HEK293 (cell line): ENCODE measurements around the gene YAF2.

Experiments
- CTCF ChIP-seq: fragments of 450-650 bp; formaldehyde crosslinking; IDR thresholded peaks from 2 replicates; pipeline ENCODE4 v1.5.1; 2016; ENCODE audit warnings: missing biosample characterization, missing genetic modification characterization
- HOXD13 ChIP-seq: sonication (generic); formaldehyde crosslinking; IDR thresholded peaks from 2 replicates; pipeline ENCODE4 v1.8.0; 2022; ENCODE audit warnings: missing genetic modification reagents, borderline replicate concordance
- INSM2 ChIP-seq: fragments of 450-650 bp; formaldehyde crosslinking; IDR thresholded peaks from 2 replicates; pipeline ENCODE4 v1.5.1; 2016; ENCODE audit warnings: missing biosample characterization, missing genetic modification characterization
- PATZ1 ChIP-seq: fragments of 450-650 bp; formaldehyde crosslinking; IDR thresholded peaks from 2 replicates; pipeline ENCODE4 v1.5.1; 2016; ENCODE audit warnings: missing biosample characterization, missing genetic modification characterization
- RBAK ChIP-seq: fragments of 450-650 bp; formaldehyde crosslinking; IDR thresholded peaks from 2 replicates; pipeline ENCODE4 v1.5.1; 2016; ENCODE audit warnings: missing biosample characterization, missing genetic modification characterization
- SP3 ChIP-seq: fragments of 450-650 bp; formaldehyde crosslinking; IDR thresholded peaks from 2 replicates; pipeline ENCODE4 v1.5.1; 2016; ENCODE audit warnings: missing biosample characterization, missing genetic modification characterization
- SP7 ChIP-seq: fragments of 450-650 bp; formaldehyde crosslinking; IDR thresholded peaks from 2 replicates; pipeline ENCODE4 v1.5.1; 2016; ENCODE audit warnings: missing biosample characterization, missing genetic modification characterization
- ZNF148 ChIP-seq: fragments of 450-650 bp; formaldehyde crosslinking; IDR thresholded peaks from 2 replicates; pipeline ENCODE4 v1.5.0; 2017; ENCODE audit warnings: missing biosample characterization, missing genetic modification characterization, borderline replicate concordance
- ZNF157 ChIP-seq: fragments of 450-650 bp; formaldehyde crosslinking; IDR thresholded peaks from 2 replicates; pipeline ENCODE4 v1.5.1; 2016; ENCODE audit warnings: missing biosample characterization, missing genetic modification characterization
- ZNF16 ChIP-seq: fragments of 450-650 bp; formaldehyde crosslinking; IDR thresholded peaks from 2 replicates; pipeline ENCODE4 v1.5.1; 2016; ENCODE audit warnings: low read depth, missing biosample characterization, missing genetic modification characterization
- ZNF18 ChIP-seq: fragments of 450-650 bp; formaldehyde crosslinking; IDR thresholded peaks from 2 replicates; pipeline ENCODE4 v1.5.1; 2016; ENCODE audit warnings: missing biosample characterization, missing genetic modification characterization
- ZNF184 ChIP-seq: fragments of 450-650 bp; IDR thresholded peaks from 2 replicates; pipeline ENCODE4 v1.5.1; 2018; ENCODE audit warnings: missing biosample characterization, mild to moderate bottlenecking, missing genetic modification characterization
- ZNF23 ChIP-seq: fragments of 450-650 bp; formaldehyde crosslinking; IDR thresholded peaks from 2 replicates; pipeline ENCODE4 v1.5.1; 2016; ENCODE audit warnings: missing biosample characterization, missing genetic modification characterization, borderline replicate concordance
- ZNF404 ChIP-seq: fragments of 450-650 bp; formaldehyde crosslinking; IDR thresholded peaks from 2 replicates; pipeline ENCODE4 v1.5.1; 2017; ENCODE audit warnings: missing biosample characterization, missing genetic modification characterization
- ZNF423 ChIP-seq: fragments of 450-650 bp; formaldehyde crosslinking; IDR thresholded peaks from 2 replicates; pipeline ENCODE4 v1.5.1; 2016; ENCODE audit warnings: missing biosample characterization, missing genetic modification characterization
- ZNF433 ChIP-seq: fragments of 450-650 bp; formaldehyde crosslinking; IDR thresholded peaks from 2 replicates; pipeline ENCODE4 v1.5.1; 2016; ENCODE audit warnings: missing biosample characterization, missing genetic modification characterization, low read depth
- ZNF521 ChIP-seq: fragments of 450-650 bp; formaldehyde crosslinking; IDR thresholded peaks from 2 replicates; pipeline ENCODE4 v1.5.1; 2017; ENCODE audit warnings: missing biosample characterization, mild to moderate bottlenecking, missing genetic modification characterization
- ZNF548 ChIP-seq: fragments of 450-650 bp; formaldehyde crosslinking; IDR thresholded peaks from 2 replicates; pipeline ENCODE4 v1.5.1; 2016; ENCODE audit warnings: missing biosample characterization, missing genetic modification characterization
- ZNF629 ChIP-seq: fragments of 450-650 bp; formaldehyde crosslinking; IDR thresholded peaks from 2 replicates; pipeline ENCODE4 v1.5.1; 2017; ENCODE audit warnings: missing biosample characterization, missing genetic modification characterization
- ZNF670 ChIP-seq: fragments of 450-650 bp; formaldehyde crosslinking; IDR thresholded peaks from 2 replicates; pipeline ENCODE4 v1.5.1; 2016; ENCODE audit warnings: missing biosample characterization, missing genetic modification characterization, low read depth
- TF ChIP-seq, protein P1 (sequence below): fragments of 450-650 bp; formaldehyde crosslinking; conservative IDR thresholded peaks from 2 replicates; pipeline ENCODE4 v1.5.1; 2016; ENCODE audit warnings: low read depth, missing biosample characterization, missing genetic modification characterization
- TF ChIP-seq, protein P2 (sequence below): fragments of 450-650 bp; IDR thresholded peaks from 2 replicates; pipeline ENCODE4 v1.5.1; 2018; ENCODE audit warnings: missing biosample characterization, missing genetic modification characterization
- TF ChIP-seq, protein P3 (sequence below): fragments of 450-650 bp; formaldehyde crosslinking; IDR thresholded peaks from 2 replicates; pipeline ENCODE4 v1.5.1; 2016; ENCODE audit warnings: missing biosample characterization, missing genetic modification characterization

Gene YAF2

DNA sequence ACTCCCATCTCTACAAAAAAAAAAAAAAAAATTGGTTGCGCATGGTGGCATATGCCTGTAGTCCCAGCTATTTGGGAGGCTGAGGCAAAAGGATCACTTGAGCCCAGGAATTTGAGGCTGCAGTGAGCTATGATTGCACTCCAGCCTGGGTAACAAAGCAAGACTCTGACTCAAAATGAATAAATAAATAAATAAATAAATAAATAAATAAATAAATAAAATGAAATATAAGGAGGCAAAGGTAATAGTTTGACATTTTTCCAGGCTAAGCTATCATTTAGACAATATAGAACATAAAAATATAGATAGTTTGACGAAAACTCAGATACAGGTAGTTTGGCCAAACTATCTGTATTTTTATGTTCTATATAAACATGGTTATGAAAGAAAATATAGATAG is 47.4 kb upstream of the YAF2 start (continued):
- no peak for TF ChIP-seq ZNF548 (tag by site-specific recombination)
- 0 out of 2 replicates have a peak, but pooled peaks have one; percentile 41 for TF ChIP-seq ZNF404 (tag by site-specific recombination)
- no peak for TF ChIP-seq ZNF423 (tag by site-specific recombination)
- no peak for TF ChIP-seq CTCF (tag by site-specific recombination)
- no peak for TF ChIP-seq PATZ1
- TF ChIP-seq HOXD13 (CRISPR knock-in tag), result no peak
- no peak for TF ChIP-seq ZNF16
- TF ChIP-seq ZNF157 (tag by site-specific recombination), result no peak
- peak; percentile 84 for TF ChIP-seq ZNF433
- no peak for TF ChIP-seq INSM2
- no peak for TF ChIP-seq ZNF18 (tag by site-specific recombination)
- no peak for TF ChIP-seq RBAK (tag by site-specific recombination)
- TF ChIP-seq SP7, result no peak
- TF ChIP-seq ZNF670, result no peak
- TF ChIP-seq SP3 (tag by site-specific recombination), result no peak
- TF ChIP-seq ZNF521 (tag by site-specific recombination), result no peak
- TF ChIP-seq, protein P1, sequence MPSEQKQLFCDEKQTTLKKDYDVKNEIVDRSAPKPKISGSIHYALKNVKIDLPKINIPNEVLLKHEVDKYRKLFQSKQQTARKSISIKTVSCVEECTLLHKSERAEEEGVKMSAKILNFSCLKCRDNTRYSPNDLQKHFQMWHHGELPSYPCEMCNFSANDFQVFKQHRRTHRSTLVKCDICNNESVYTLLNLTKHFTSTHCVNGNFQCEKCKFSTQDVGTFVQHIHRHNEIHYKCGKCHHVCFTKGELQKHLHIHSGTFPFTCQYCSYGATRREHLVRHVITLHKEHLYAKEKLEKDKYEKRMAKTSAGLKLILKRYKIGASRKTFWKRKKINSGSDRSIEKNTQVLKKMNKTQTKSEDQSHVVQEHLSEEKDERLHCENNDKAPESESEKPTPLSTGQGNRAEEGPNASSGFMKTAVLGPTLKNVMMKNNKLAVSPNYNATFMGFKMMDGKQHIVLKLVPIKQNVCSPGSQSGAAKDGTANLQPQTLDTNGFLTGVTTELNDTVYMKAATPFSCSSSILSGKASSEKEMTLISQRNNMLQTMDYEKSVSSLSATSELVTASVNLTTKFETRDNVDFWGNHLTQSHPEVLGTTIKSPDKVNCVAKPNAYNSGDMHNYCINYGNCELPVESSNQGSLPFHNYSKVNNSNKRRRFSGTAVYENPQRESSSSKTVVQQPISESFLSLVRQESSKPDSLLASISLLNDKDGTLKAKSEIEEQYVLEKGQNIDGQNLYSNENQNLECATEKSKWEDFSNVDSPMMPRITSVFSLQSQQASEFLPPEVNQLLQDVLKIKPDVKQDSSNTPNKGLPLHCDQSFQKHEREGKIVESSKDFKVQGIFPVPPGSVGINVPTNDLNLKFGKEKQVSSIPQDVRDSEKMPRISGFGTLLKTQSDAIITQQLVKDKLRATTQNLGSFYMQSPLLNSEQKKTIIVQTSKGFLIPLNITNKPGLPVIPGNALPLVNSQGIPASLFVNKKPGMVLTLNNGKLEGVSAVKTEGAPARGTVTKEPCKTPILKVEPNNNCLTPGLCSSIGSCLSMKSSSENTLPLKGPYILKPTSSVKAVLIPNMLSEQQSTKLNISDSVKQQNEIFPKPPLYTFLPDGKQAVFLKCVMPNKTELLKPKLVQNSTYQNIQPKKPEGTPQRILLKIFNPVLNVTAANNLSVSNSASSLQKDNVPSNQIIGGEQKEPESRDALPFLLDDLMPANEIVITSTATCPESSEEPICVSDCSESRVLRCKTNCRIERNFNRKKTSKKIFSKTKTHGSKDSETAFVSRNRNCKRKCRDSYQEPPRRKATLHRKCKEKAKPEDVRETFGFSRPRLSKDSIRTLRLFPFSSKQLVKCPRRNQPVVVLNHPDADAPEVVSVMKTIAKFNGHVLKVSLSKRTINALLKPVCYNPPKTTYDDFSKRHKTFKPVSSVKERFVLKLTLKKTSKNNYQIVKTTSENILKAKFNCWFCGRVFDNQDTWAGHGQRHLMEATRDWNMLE (tag by site-specific recombination), result peak; percentile 83
- TF ChIP-seq ZNF629 (tag by site-specific recombination), result peak; percentile 45; the same call in 1 of the 2 replicates
- TF ChIP-seq, protein P2, sequence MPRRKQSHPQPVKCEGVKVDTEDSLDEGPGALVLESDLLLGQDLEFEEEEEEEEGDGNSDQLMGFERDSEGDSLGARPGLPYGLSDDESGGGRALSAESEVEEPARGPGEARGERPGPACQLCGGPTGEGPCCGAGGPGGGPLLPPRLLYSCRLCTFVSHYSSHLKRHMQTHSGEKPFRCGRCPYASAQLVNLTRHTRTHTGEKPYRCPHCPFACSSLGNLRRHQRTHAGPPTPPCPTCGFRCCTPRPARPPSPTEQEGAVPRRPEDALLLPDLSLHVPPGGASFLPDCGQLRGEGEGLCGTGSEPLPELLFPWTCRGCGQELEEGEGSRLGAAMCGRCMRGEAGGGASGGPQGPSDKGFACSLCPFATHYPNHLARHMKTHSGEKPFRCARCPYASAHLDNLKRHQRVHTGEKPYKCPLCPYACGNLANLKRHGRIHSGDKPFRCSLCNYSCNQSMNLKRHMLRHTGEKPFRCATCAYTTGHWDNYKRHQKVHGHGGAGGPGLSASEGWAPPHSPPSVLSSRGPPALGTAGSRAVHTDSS (tag by site-specific recombination), result no peak
- TF ChIP-seq, protein P3, sequence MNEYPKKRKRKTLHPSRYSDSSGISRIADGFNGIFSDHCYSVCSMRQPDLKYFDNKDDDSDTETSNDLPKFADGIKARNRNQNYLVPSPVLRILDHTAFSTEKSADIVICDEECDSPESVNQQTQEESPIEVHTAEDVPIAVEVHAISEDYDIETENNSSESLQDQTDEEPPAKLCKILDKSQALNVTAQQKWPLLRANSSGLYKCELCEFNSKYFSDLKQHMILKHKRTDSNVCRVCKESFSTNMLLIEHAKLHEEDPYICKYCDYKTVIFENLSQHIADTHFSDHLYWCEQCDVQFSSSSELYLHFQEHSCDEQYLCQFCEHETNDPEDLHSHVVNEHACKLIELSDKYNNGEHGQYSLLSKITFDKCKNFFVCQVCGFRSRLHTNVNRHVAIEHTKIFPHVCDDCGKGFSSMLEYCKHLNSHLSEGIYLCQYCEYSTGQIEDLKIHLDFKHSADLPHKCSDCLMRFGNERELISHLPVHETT (tag by site-specific recombination), result no peak
- no peak for TF ChIP-seq ZNF184 (tag by site-specific recombination)
- no peak for TF ChIP-seq ZNF148 (tag by site-specific recombination)
- no peak for TF ChIP-seq ZNF23 (tag by site-specific recombination)
